GM23338 (cell line): ENCODE data around the gene PIK3R5. TPM values are rescaled to one million over a fixed set of nuclear protein-coding genes. Genes with fewer than 3 reads are reported as not detected.

ENCODE experiments used
- ATAC-seq: fragments of 200-7000 bp; cut with Tn5 transposase; 3 replicates; pipeline ENCODE4 v1.9.1; 2020
- DNase-seq: peaks from one replicate; pipeline ENCODE4 v3.0.0-alpha.2; 2015; ENCODE audit warnings: low spot score
- H2AFZ ChIP-seq: fragments of 200-600 bp; sonication (generic); 2 replicates; pipeline ENCODE4 v1.8.0; 2016; ENCODE audit warnings: antibody characterized with exemption, mild to moderate bottlenecking, moderate library complexity
- H3F3A ChIP-seq: fragments of 200-600 bp; sonication (generic); replicated peaks from 2 replicates; pipeline ENCODE4 v1.8.0; 2017; ENCODE audit warnings: antibody characterized with exemption, mixed run types, low read depth
- H3K27ac ChIP-seq: fragments of 200-600 bp; sonication (generic); 2 replicates; pipeline ENCODE4 v1.6.1; 2016; ENCODE audit warnings: low read depth
- H3K27me3 ChIP-seq: fragments of 200-600 bp; sonication (generic); 2 replicates; pipeline ENCODE4 v1.8.0; 2016; ENCODE audit warnings: mild to moderate bottlenecking, mixed run types, moderate library complexity; ENCODE audit not compliant: insufficient read depth
- H3K36me3 ChIP-seq: fragments of 200-600 bp; sonication (generic); 2 replicates; pipeline ENCODE4 v1.8.0; 2016; ENCODE audit warnings: mild to moderate bottlenecking; ENCODE audit not compliant: insufficient read depth
- H3K4me1 ChIP-seq: fragments of 200-600 bp; sonication (generic); 2 replicates; pipeline ENCODE4 v1.8.0; 2016; ENCODE audit warnings: mild to moderate bottlenecking, moderate library complexity; ENCODE audit not compliant: insufficient read depth
- H3K4me2 ChIP-seq: fragments of 200-600 bp; sonication (generic); 2 replicates; pipeline ENCODE4 v1.7.1; 2017; ENCODE audit warnings: mixed run types
- H3K4me3 ChIP-seq: fragments of 200-600 bp; sonication (generic); 2 replicates; pipeline ENCODE4 v1.6.1; 2016; ENCODE audit warnings: mixed run types
- H3K79me2 ChIP-seq: fragments of 200-600 bp; sonication (generic); replicated peaks from 2 replicates; pipeline ENCODE4 v1.8.0; 2017; ENCODE audit warnings: mild to moderate bottlenecking; ENCODE audit not compliant: insufficient read depth
- H3K9me2 ChIP-seq: fragments of 200-600 bp; sonication (generic); 2 replicates; pipeline ENCODE4 v1.8.0; 2017; ENCODE audit not compliant: insufficient read depth
- H4K20me1 ChIP-seq: fragments of 200-600 bp; sonication (generic); replicated peaks from 2 replicates; pipeline ENCODE4 v1.8.0; 2017; ENCODE audit warnings: mild to moderate bottlenecking; ENCODE audit not compliant: insufficient read depth
- H3K27ac Mint-ChIP-seq: 2 replicates; pipeline ENCODE4 v1.8.0; 2020; ENCODE audit warnings: inconsistent platforms, mild to moderate bottlenecking, moderate library complexity, mixed read lengths
- H3K27me3 Mint-ChIP-seq: 3 replicates; pipeline ENCODE4 v1.8.0; 2022; ENCODE audit warnings: low read depth, mild to moderate bottlenecking, moderate library complexity, mixed read lengths, inconsistent platforms; ENCODE audit not compliant: insufficient read depth, poor library complexity
- H3K36me3 Mint-ChIP-seq: 3 replicates; pipeline ENCODE4 v1.8.0; 2021; ENCODE audit warnings: low read depth, mild to moderate bottlenecking, inconsistent platforms, moderate library complexity, mixed read lengths
- H3K4me1 Mint-ChIP-seq: 3 replicates; pipeline ENCODE4 v1.8.0; 2020; ENCODE audit warnings: mild to moderate bottlenecking, inconsistent platforms, mixed read lengths
- H3K4me3 Mint-ChIP-seq: 3 replicates; pipeline ENCODE4 v1.8.0; 2021; ENCODE audit warnings: moderate library complexity, mild to moderate bottlenecking, inconsistent platforms, mixed read lengths
- H3K9me3 Mint-ChIP-seq: 3 replicates; pipeline ENCODE4 v1.8.0; 2020; ENCODE audit warnings: moderate library complexity, mild to moderate bottlenecking, inconsistent platforms, mixed read lengths
- CREB1 ChIP-seq: fragments of 250-450 bp; sonication (Bioruptor Pico); IDR thresholded peaks from 2 replicates; pipeline ENCODE4 v1.5.0; 2020; ENCODE audit warnings: low read depth, mild to moderate bottlenecking, moderate library complexity
- POLR2AphosphoS5 ChIP-seq: IDR thresholded peaks from 2 replicates; pipeline ENCODE4 v1.6.1; 2016; ENCODE audit warnings: antibody characterized with exemption, low read depth
- STAT1 ChIP-seq: IDR thresholded peaks from one replicate; pipeline ENCODE4 v1.6.1; 2016; ENCODE audit warnings: antibody characterized with exemption; ENCODE audit not compliant: unreplicated experiment
- polyA plus RNA-seq: library from polyadenylated mRNA; unstranded; fragments of >200 nt; fragmentation: Nextera tagmentation; extraction: Ambion mirVana; gene quantifications from 2 replicates; pipeline ENCODE4 v1.2.1, GENCODE V29; 2016
- total RNA-seq: library from RNA; depleted of rRNA; stranded (reverse); fragments of >200 nt; shearing (Covaris generic); gene quantifications from 2 replicates; pipeline ENCODE4 v1.2.3, GENCODE V29; 2014
- TF ChIP-seq, protein P1 (sequence below): IDR thresholded peaks from one replicate; pipeline ENCODE4 v1.6.1; 2018; ENCODE audit warnings: antibody characterized with exemption; ENCODE audit not compliant: unreplicated experiment
- TF ChIP-seq, protein P2 (sequence below): fragments of 250-450 bp; sonication (Bioruptor Pico); IDR thresholded peaks from 2 replicates; pipeline ENCODE4 v1.5.0; 2020; ENCODE audit warnings: mild to moderate bottlenecking, moderate library complexity

Gene PIK3R5
- total and polyA plus RNA-seq, 2 experiments from 2014 or later: 1.7 to 9.4 TPM

DNA sequence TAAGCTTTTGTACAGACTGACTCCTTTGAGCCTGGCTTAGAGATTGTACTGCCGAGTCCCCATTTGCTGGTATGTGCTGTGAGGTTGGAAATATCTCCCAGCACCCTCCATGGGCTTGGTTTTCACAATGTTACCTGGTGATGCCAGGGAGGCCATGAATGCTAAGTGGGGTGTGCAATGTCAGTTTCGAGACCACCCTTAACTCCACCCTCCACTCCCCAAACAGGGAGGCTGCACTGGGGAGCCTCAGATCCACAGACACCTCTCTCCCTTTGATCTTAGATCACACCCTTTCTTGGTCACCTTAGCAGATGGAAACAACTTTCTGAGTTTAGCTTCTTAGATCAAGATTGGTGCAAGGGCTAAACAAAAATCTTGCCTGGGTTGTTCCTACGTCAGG lies 69.4 kb downstream of the PIK3R5 start:
- H3F3A ChIP-seq: no peaks in the 10 kb centered on the region
- Mint-ChIP-seq H3K36me3 (no peaks in the 10 kb centered on the region), H3K27ac (no peak overlapping the region), H3K4me1 (peaks cover 41% of the 10 kb centered on the region), H3K27me3 (peaks cover 2% of the 10 kb centered on the region), H3K9me3 (no peaks in the 10 kb centered on the region), H3K4me3 (no peak overlapping the region)
- no peaks in the 10 kb centered on the region for H3K36me3 ChIP-seq
- H2AFZ ChIP-seq: no peak overlapping the region
- ATAC-seq (no peak), DNase-seq (no peak)
- no peak overlapping the region for H3K27ac ChIP-seq
- no peaks in the 10 kb centered on the region for H4K20me1 ChIP-seq
- TF ChIP-seq CREB1 (CRISPR knock-in tag): no peak
- TF ChIP-seq, protein P1, sequence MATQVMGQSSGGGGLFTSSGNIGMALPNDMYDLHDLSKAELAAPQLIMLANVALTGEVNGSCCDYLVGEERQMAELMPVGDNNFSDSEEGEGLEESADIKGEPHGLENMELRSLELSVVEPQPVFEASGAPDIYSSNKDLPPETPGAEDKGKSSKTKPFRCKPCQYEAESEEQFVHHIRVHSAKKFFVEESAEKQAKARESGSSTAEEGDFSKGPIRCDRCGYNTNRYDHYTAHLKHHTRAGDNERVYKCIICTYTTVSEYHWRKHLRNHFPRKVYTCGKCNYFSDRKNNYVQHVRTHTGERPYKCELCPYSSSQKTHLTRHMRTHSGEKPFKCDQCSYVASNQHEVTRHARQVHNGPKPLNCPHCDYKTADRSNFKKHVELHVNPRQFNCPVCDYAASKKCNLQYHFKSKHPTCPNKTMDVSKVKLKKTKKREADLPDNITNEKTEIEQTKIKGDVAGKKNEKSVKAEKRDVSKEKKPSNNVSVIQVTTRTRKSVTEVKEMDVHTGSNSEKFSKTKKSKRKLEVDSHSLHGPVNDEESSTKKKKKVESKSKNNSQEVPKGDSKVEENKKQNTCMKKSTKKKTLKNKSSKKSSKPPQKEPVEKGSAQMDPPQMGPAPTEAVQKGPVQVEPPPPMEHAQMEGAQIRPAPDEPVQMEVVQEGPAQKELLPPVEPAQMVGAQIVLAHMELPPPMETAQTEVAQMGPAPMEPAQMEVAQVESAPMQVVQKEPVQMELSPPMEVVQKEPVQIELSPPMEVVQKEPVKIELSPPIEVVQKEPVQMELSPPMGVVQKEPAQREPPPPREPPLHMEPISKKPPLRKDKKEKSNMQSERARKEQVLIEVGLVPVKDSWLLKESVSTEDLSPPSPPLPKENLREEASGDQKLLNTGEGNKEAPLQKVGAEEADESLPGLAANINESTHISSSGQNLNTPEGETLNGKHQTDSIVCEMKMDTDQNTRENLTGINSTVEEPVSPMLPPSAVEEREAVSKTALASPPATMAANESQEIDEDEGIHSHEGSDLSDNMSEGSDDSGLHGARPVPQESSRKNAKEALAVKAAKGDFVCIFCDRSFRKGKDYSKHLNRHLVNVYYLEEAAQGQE: no peak
- no peak for TF ChIP-seq STAT1
- TF ChIP-seq, protein P2, sequence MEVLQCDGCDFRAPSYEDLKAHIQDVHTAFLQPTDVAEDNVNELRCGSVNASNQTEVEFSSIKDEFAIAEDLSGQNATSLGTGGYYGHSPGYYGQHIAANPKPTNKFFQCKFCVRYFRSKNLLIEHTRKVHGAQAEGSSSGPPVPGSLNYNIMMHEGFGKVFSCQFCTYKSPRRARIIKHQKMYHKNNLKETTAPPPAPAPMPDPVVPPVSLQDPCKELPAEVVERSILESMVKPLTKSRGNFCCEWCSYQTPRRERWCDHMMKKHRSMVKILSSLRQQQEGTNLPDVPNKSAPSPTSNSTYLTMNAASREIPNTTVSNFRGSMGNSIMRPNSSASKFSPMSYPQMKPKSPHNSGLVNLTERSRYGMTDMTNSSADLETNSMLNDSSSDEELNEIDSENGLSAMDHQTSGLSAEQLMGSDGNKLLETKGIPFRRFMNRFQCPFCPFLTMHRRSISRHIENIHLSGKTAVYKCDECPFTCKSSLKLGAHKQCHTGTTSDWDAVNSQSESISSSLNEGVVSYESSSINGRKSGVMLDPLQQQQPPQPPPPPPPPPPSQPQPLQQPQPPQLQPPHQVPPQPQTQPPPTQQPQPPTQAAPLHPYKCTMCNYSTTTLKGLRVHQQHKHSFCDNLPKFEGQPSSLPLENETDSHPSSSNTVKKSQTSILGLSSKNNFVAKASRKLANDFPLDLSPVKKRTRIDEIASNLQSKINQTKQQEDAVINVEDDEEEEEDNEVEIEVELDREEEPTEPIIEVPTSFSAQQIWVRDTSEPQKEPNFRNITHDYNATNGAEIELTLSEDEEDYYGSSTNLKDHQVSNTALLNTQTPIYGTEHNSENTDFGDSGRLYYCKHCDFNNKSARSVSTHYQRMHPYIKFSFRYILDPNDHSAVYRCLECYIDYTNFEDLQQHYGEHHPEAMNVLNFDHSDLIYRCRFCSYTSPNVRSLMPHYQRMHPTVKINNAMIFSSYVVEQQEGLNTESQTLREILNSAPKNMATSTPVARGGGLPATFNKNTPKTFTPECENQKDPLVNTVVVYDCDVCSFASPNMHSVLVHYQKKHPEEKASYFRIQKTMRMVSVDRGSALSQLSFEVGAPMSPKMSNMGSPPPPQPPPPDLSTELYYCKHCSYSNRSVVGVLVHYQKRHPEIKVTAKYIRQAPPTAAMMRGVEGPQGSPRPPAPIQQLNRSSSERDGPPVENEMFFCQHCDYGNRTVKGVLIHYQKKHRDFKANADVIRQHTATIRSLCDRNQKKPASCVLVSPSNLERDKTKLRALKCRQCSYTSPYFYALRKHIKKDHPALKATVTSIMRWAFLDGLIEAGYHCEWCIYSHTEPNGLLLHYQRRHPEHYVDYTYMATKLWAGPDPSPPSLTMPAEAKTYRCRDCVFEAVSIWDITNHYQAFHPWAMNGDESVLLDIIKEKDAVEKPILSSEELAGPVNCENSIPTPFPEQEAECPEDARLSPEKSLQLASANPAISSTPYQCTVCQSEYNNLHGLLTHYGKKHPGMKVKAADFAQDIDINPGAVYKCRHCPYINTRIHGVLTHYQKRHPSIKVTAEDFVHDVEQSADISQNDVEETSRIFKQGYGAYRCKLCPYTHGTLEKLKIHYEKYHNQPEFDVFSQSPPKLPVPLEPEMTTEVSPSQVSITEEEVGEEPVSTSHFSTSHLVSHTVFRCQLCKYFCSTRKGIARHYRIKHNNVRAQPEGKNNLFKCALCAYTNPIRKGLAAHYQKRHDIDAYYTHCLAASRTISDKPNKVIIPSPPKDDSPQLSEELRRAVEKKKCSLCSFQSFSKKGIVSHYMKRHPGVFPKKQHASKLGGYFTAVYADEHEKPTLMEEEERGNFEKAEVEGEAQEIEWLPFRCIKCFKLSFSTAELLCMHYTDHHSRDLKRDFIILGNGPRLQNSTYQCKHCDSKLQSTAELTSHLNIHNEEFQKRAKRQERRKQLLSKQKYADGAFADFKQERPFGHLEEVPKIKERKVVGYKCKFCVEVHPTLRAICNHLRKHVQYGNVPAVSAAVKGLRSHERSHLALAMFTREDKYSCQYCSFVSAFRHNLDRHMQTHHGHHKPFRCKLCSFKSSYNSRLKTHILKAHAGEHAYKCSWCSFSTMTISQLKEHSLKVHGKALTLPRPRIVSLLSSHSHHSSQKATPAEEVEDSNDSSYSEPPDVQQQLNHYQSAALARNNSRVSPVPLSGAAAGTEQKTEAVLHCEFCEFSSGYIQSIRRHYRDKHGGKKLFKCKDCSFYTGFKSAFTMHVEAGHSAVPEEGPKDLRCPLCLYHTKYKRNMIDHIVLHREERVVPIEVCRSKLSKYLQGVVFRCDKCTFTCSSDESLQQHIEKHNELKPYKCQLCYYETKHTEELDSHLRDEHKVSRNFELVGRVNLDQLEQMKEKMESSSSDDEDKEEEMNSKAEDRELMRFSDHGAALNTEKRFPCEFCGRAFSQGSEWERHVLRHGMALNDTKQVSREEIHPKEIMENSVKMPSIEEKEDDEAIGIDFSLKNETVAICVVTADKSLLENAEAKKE (CRISPR knock-in tag): no peak
- TF ChIP-seq POLR2AphosphoS5: no peak
- no peak overlapping the region for H3K4me3 ChIP-seq
- H3K4me1 ChIP-seq: peaks cover 12% of the 10 kb centered on the region
- H3K4me2 ChIP-seq: no peak overlapping the region
- no peaks in the 10 kb centered on the region for H3K79me2 ChIP-seq
- no peaks in the 10 kb centered on the region for H3K27me3 ChIP-seq
- no peaks in the 10 kb centered on the region for H3K9me2 ChIP-seq
